ENCODE measurements around the gene PLD6. TPM values are rescaled to one million over a fixed set of nuclear protein-coding genes. Genes with fewer than 3 reads are reported as not detected.

The PLD6 gene
- total RNA-seq, 1 experiment from 2014 or later = 1.2 TPM

DNA sequence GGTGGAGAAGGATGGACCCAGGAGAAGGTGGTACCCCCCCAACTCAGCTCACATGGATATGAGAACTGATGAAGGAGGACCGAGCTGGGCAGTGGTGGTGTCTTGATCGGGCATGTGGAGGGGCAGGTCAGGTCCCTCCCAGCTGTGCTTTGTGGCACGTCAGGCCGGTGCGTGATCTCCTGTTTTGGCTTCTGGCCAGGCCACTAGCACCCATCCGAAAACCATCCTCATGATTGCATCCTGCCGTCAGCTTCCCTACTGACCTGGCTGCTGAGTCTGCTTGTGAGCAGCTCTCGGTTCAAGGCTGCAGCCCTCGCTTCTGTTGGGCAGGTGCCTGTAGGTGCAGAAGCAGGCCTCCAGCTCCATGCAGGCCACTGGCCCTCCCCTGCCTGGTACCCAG lies 53.1 kb downstream of the PLD6 start:
- CTCF ChIA-PET = interaction anchor here (0.9 to 2.0 kb wide), 2 partner anchors 10 to 11 kb away, joined by 3 to 15 read pairs; no protein-coding TSS in a partner anchor
- peaks cover 50% of the 10 kb centered on the region for H3K36me3 Mint-ChIP-seq

DNA sequence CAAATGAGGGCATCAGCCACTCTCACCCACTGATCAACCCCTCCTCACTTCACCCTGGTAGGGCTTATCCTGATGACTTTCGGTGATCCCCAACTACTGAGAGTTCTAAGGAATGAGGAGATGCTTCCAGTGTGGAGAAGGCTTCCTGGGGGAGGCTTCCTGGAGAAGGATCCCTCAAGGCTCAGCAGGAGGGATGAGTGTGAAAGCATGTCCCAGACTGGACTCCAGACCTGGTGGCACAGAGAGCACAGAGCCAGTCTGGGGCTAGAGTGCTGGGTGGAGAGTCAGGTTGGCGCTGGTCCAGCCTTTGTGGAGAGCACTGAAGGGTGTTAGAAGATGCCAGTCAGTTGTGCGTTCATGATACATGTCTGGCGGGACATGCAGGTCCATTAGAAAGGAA lies 53.7 kb downstream of the PLD6 start:
- CTCF ChIA-PET = interaction anchor here (1.0 to 2.0 kb wide), 2 partner anchors 10 to 11 kb away, joined by 6 to 15 read pairs; no protein-coding TSS in a partner anchor
- ATAC-seq (no peak), DNase-seq (ENCODE audit: low spot score) (no peak)
- H3K9me3 Mint-ChIP-seq = no peaks in the 10 kb centered on the region
- H3K4me1 Mint-ChIP-seq = no peaks in the 10 kb centered on the region
- no peak overlapping the region for H3K4me3 Mint-ChIP-seq
- peaks cover 53% of the 10 kb centered on the region for H3K36me3 Mint-ChIP-seq
- H3K27ac Mint-ChIP-seq = peak overlapping the region; percentile 50
- POLR2A ChIA-PET = no interaction called here
- H3K27me3 Mint-ChIP-seq (ENCODE audit: low read depth) = no peaks in the 10 kb centered on the region
- TF ChIP-seq ZNF423 (CRISPR knock-in tag; IDR thresholded peaks at IDR 0.05) = no peak
- no peak for TF ChIP-seq HMGA2 (CRISPR knock-in tag; IDR thresholded peaks at IDR 0.05)
- TF ChIP-seq STAT6 (CRISPR knock-in tag; conservative IDR thresholded peaks at IDR 0.05; ENCODE audit: low read depth) = no peak
- TF ChIP-seq ZNF396 (CRISPR knock-in tag; IDR thresholded peaks at IDR 0.05; ENCODE audit: borderline replicate concordance) = no peak
- TF ChIP-seq, protein P1, sequence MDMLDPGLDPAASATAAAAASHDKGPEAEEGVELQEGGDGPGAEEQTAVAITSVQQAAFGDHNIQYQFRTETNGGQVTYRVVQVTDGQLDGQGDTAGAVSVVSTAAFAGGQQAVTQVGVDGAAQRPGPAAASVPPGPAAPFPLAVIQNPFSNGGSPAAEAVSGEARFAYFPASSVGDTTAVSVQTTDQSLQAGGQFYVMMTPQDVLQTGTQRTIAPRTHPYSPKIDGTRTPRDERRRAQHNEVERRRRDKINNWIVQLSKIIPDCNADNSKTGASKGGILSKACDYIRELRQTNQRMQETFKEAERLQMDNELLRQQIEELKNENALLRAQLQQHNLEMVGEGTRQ (CRISPR knock-in tag; IDR thresholded peaks at IDR 0.05) = no peak
- TF ChIP-seq ELF4 (CRISPR knock-in tag; IDR thresholded peaks at IDR 0.05; ENCODE audit: low read depth) = no peak
- TF ChIP-seq RELA (CRISPR knock-in tag; IDR thresholded peaks at IDR 0.05; ENCODE audit: borderline replicate concordance) = no peak
- TF ChIP-seq, protein P2, sequence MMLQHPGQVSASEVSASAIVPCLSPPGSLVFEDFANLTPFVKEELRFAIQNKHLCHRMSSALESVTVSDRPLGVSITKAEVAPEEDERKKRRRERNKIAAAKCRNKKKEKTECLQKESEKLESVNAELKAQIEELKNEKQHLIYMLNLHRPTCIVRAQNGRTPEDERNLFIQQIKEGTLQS (CRISPR knock-in tag; conservative IDR thresholded peaks at IDR 0.05) = no peak
- TF ChIP-seq SP1 (CRISPR knock-in tag; conservative IDR thresholded peaks at IDR 0.05) = no peak
- TF ChIP-seq TEAD4 (CRISPR knock-in tag; IDR thresholded peaks at IDR 0.05) = no peak
- TF ChIP-seq SMAD4 (CRISPR knock-in tag; IDR thresholded peaks at IDR 0.05) = no peak
- TF ChIP-seq, protein P3, sequence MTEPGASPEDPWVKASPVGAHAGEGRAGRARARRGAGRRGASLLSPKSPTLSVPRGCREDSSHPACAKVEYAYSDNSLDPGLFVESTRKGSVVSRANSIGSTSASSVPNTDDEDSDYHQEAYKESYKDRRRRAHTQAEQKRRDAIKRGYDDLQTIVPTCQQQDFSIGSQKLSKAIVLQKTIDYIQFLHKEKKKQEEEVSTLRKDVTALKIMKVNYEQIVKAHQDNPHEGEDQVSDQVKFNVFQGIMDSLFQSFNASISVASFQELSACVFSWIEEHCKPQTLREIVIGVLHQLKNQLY (CRISPR knock-in tag; IDR thresholded peaks at IDR 0.05) = no peak
- TF ChIP-seq ZNF121 (CRISPR knock-in tag; IDR thresholded peaks at IDR 0.05) = no peak
- TF ChIP-seq, protein P4, sequence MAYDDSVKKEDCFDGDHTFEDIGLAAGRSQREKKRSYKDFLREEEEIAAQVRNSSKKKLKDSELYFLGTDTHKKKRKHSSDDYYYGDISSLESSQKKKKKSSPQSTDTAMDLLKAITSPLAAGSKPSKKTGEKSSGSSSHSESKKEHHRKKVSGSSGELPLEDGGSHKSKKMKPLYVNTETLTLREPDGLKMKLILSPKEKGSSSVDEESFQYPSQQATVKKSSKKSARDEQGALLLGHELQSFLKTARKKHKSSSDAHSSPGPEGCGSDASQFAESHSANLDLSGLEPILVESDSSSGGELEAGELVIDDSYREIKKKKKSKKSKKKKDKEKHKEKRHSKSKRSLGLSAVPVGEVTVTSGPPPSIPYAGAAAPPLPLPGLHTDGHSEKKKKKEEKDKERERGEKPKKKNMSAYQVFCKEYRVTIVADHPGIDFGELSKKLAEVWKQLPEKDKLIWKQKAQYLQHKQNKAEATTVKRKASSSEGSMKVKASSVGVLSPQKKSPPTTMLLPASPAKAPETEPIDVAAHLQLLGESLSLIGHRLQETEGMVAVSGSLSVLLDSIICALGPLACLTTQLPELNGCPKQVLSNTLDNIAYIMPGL (CRISPR knock-in tag; IDR thresholded peaks at IDR 0.05) = no peak
- no peak for TF ChIP-seq SMAD3 (CRISPR knock-in tag; IDR thresholded peaks at IDR 0.05; ENCODE audit: borderline replicate concordance)
- no peak for TF ChIP-seq GABPB1 (CRISPR knock-in tag; IDR thresholded peaks at IDR 0.05)
- TF ChIP-seq NR2C2 (CRISPR knock-in tag; IDR thresholded peaks at IDR 0.05) = no peak
- TF ChIP-seq ZNF317 (CRISPR knock-in tag; IDR thresholded peaks at IDR 0.05; ENCODE audit: borderline replicate concordance, low read depth) = no peak
- no peak for TF ChIP-seq ZNF263 (CRISPR knock-in tag; IDR thresholded peaks at IDR 0.05; ENCODE audit: low read depth)
- no peak for TF ChIP-seq MYBL2 (CRISPR knock-in tag; IDR thresholded peaks at IDR 0.05)

More for the DNA sequence above, 53.1 kb downstream of the PLD6 start:
- Mint-ChIP-seq H3K4me1 (no peaks in the 10 kb centered on the region), H3K9me3 (no peaks in the 10 kb centered on the region), H3K4me3 (no peak overlapping the region), H3K27me3 (ENCODE audit: low read depth) (no peaks in the 10 kb centered on the region), H3K27ac (no peak overlapping the region)
- POLR2A ChIA-PET = no interaction called here
- ATAC-seq = no peak
- TF ChIP-seq JAZF1 (CRISPR knock-in tag; IDR thresholded peaks at IDR 0.05) (no peak), NFATC4 (CRISPR knock-in tag; IDR thresholded peaks at IDR 0.05) (no peak), ZNF121 (CRISPR knock-in tag; IDR thresholded peaks at IDR 0.05) (no peak), CBFB (CRISPR knock-in tag; IDR thresholded peaks at IDR 0.05; ENCODE audit: low read depth) (no peak), ESRRA (CRISPR knock-in tag; IDR thresholded peaks at IDR 0.05; ENCODE audit: borderline replicate concordance) (no peak), E2F4 (CRISPR knock-in tag; IDR thresholded peaks at IDR 0.05; ENCODE audit: borderline replicate concordance, low read depth) (no peak), CREB1 (CRISPR knock-in tag; IDR thresholded peaks at IDR 0.05) (no peak), OVOL2 (CRISPR knock-in tag; IDR thresholded peaks at IDR 0.05; ENCODE audit: borderline replicate concordance) (no peak), GTF2I (CRISPR knock-in tag; conservative IDR thresholded peaks at IDR 0.05) (no peak)
- TF ChIP-seq, protein P1 (CRISPR knock-in tag; IDR thresholded peaks at IDR 0.05) = no peak
- no peak for DNase-seq (ENCODE audit: low spot score)

Data from WTC11 (cell line).